ENCODE data around the gene AGBL4.

DNA sequence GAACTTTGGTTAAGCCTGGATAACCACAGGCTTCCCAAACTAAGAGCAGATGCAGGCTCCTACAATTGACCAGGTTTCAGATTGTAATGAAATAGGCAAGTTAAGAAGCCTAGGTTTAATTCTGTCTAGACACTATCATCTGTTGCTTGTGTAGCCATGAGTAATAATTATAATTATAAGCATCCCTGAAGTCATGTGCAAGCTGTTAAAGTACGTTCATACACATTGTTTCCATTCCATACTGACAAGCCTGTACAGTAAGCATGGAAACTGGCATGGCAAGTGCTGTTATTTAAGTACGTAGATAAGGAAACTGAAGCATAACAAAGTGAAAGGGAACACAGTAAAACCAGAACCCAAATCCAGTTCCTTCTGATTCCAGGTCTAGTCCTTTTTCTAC, 689.8 kb downstream of the AGBL4 start:
- TF ChIP-seq, protein P1, sequence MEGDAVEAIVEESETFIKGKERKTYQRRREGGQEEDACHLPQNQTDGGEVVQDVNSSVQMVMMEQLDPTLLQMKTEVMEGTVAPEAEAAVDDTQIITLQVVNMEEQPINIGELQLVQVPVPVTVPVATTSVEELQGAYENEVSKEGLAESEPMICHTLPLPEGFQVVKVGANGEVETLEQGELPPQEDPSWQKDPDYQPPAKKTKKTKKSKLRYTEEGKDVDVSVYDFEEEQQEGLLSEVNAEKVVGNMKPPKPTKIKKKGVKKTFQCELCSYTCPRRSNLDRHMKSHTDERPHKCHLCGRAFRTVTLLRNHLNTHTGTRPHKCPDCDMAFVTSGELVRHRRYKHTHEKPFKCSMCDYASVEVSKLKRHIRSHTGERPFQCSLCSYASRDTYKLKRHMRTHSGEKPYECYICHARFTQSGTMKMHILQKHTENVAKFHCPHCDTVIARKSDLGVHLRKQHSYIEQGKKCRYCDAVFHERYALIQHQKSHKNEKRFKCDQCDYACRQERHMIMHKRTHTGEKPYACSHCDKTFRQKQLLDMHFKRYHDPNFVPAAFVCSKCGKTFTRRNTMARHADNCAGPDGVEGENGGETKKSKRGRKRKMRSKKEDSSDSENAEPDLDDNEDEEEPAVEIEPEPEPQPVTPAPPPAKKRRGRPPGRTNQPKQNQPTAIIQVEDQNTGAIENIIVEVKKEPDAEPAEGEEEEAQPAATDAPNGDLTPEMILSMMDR (IDR thresholded peaks at IDR 0.05 in 4 of 5, conservative IDR thresholded peaks at IDR 0.05 in 1 of 5), result no peak
- TF ChIP-seq POLR2A (IDR thresholded peaks at IDR 0.05), result no peak
